HuH-7 (cell line): ENCODE data around the gene RFX3.
"Not testable (repeated sequence)": the region's sequence is repeated elsewhere in the genome, so short reads cannot be mapped to it uniquely, and the experiment has no call there.

Experiments
- DNase-seq: peaks from one replicate; pipeline ENCODE4 v3.0.0; 2011; ENCODE audit warnings: low spot score

The RFX3 gene

DNA sequence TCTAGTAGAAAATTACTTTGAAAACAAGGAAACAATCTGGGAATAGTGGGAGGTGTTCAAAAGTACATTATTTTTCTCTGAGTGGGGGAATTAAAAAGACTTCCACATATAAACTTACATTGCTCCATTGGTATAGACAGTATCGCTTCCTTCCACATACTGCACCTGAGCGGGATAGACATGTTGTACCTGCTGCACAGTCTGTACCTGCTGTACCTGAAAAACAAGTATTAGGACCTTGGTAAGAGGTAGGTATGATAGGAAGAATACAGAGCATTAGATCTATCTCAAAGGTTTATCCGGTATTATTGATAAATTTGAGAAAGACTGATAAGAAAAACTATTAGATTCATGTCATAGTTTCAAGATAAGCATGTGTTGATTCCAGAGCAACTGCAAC is 179.3 kb downstream of the RFX3 start:
- no peak for DNase-seq

DNA sequence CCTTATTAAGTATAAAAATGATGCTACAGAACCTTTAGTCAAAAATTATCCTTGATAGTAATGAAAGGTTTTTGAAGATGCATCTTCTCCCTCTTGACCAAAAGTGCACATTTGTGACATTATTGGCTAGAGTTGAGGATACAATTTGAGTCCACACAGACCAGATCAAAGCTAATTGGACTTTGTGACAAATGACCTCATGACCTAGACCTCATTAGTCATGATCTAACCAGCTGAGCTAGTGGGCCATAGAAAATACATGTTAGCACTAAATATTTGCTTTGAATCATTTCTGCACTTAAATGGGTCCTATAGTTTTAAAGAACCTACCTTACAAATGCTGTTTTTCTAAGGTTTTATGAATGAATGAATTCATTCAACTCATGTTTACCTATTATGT is 182.1 kb downstream of the RFX3 start:
- no peak for DNase-seq

DNA sequence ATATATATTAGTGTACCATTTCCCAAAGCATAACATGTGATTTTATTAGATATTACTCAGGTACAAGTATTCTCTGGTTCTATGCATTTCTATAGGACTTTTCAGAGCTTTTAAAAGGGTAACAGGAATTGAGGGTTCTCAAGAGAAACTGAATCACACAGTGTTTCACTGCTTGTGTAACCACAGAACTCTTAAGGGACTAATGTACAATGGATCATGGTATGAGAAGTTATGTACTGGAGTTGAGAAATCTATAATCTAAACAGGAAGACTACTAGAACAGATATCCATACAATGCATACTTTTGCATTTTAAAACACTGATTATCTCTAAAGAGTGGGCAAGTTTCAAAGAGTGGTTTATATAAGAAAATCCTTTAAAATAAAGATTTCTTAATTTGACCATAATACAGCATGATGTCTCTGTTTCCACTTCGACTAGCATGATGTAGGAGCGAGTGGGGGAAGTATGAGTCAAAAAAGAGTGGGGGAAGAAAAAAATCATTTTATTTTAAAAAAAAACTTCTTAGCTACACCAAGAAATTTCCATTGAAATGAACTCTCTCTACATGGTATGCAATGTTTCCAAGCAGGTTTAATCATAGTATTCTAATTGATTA is 183.5 kb downstream of the RFX3 start:
- DNase-seq = no peak

DNA sequence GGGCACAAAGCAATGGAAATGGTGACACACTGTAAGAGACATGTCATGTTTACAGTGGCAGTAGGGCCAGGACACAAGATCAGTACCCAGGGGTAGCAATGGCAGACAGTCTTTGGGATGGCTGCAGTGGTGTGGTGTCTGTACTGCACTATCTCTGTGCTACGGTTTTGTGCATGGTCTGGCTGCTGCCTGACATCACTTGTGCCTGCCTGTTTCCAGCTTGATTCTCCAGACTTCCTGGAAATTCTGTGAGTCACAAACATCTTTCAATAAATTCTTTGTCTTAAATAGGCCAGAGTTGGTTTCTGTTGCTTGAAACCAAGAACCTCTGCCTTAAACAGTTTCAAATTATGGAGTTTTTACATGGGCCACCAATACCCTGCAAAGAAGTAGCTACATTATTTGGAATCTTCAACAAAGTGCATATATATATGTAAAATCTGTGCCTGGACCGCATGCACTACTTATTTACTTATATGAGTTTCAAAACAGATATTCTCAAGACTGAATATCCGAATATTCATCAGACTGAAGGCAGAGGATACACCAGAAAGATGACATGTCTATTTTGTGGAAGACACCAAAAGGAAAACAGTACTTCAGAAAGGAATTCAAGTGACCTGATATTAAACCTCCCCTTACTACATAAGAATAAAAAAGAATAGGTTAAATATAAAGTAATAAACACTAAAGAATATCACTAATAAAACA is 188.1 kb downstream of the RFX3 start:
- no peak for DNase-seq

DNA sequence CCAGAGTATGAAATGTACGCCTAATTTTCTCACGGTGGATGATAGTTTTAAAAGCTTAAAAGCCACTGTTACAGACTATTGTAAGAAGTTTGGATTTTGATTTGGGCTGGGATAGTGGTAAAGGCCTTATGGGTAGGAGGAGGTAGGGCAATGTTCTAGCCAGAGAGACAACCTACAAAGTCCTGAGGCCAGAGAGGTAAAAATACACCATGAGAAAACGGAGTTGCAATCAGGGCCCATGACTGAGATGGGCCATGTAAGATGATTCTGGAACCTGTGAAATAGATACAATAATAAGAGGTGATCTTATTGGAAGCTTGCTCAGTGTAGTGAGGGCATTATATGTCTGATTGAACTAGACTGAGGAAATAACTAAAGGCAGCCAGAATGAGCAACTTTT is 188.8 kb downstream of the RFX3 start:
- DNase-seq = no peak

DNA sequence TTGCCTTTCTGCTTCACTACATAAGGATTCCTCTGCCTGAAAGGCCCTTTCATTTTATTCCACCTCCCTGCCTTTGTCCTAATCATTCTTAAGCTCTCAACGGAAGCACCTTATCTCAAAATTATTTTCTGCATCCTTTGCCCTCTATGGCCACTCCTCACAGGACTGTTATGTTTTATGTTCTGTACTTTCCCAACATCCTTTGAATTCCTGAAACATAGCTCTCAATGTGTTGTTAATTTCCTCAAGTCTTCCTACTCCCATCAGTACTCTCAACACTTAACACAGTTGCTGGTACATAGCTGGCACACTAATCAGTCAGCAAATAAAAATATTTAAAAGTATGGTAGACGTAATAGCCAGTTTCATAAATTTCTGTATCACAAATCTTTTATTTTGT is 193.0 kb downstream of the RFX3 start:
- no peak for DNase-seq

DNA sequence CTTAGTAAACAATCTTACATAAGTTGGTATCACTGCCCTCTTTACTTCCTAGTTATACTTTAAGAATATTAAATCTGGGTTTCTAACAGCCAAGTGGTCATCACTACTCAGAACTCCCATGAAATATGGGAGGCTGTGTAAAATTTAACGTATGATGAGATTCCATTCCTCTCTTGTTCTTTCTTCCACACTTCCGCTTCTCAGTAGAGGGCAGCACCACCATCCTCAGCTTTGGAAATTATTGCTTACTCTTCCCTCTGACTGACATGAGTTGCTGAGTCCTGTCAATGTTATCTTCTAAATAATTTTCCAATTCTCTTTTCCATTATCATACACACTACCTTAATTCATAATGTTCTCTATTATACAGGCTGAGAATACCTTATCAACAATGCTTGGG is 194.0 kb downstream of the RFX3 start:
- DNase-seq = peak; percentile 13

DNA sequence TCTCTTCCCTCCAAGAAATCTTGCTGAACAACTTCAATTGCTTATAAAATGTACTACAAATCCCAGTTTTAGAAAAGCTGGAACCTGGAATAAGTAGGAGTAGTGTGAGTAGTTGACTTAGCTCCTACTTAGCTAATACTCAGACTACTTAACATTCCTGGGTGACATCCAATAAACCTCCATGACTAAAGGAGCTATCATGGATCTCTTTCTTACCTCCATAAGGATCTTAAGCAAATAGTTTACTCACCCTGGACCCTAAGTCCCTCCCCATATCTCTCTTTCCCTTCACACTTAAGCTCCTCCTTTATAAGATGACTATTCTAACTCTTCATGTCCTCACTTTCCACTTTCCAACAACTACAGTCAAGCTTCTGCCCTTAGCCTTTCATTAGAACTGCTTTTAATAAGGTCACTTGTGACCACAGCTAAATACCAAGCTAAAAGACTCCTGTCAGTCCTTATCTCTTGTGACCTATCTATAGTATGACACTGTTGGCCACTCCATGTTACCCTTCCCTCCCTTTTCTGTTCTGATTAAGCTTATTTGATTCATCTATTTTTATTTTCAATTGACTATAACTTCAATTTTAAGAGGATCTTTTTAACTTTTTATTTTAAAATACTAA is 194.9 kb downstream of the RFX3 start:
- no peak for DNase-seq

DNA sequence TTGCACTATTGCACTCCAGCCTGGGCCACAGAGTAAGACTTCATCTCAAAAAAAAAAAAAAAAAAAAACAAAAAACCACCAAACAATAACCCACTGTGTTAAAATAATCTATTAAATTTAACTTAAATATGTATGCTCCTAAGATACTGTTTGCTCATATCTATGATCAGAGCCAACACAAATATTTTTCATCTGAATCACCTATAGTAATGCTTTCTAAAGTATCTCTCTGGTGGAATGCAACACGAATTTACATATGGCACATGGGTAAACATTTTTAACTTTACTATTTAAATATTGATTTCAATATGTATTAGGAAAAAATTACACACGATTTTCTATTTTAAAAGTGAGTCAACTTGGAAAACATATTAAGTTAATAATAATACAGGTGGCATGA is 196.4 kb downstream of the RFX3 start:
- no peak for DNase-seq

DNA sequence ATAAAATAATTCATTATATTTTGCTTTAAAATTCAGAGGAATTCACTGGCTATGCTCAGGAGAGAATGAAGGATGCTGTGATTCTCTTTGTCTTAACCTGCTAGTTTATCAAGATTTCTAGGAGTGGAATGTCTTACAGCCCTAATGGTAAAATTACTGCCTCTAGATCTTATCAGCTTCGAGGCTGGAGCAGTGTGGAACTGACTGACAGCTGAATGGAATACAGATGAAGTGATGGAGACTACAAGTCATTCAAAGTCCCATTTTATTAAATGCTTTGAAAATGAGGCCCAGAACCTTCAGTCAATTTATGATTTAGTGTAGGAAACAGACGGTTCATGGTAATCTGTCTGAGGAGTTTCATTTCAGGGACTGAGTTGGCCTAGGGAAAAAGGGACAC is 202.1 kb downstream of the RFX3 start:
- DNase-seq = no peak

DNA sequence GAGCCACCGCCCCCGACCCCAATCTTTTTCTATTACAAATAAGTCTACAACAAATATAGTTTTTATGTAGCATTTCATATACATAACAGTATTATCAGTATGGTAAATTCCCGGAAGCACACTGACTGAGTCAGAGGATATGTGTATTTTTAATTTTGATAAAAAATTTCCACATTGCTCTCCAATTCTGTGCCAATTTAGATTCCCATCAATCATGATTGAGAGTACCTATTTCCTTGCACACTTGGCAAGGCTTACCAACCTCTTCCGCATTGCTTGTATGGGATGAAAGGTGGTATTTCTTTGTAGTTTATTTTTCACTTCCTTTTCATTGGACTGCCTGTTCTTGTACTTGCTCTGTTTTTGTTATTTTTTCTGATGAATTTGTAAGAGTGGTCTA is 204.6 kb downstream of the RFX3 start:
- DNase-seq = no peak

DNA sequence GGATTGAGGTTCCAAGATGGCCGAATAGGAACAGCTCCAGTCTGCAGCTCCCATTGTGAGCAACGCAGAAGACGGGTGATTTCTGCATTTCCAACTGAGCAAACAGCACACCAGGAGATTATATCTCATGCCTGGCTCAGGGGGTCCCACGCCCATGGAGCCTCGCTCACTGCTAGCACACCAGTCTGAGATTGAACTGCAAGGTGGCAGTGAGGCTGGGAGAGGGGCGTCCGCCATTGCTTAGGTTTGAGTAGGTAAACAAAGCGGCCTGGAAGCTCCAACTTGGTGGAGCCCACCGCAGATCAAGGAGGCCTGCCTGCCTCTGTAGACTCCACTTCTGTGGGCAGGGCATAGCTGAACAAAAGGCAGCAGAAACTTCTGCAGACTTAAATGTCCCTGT is 213.2 kb downstream of the RFX3 start:
- not testable (repeated sequence) for DNase-seq

DNA sequence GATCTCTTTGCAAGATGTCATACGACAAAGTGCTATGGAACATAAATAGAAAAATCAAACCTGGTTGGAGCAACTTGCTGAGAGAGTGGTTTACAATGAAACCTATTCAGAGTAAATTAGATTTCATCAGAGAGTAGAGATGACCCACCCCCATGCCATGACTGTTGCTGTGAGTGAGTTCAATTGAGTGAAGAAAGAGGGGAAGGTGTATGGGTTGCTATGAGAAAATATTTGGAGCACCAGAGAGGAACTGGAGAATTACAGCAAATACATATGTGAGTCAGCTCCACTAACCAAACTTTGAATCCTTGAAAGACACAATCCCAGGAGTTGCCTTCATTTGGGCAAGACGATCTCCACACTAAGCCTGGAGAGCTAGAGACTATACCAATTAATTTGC is 217.2 kb downstream of the RFX3 start:
- no peak for DNase-seq

DNA sequence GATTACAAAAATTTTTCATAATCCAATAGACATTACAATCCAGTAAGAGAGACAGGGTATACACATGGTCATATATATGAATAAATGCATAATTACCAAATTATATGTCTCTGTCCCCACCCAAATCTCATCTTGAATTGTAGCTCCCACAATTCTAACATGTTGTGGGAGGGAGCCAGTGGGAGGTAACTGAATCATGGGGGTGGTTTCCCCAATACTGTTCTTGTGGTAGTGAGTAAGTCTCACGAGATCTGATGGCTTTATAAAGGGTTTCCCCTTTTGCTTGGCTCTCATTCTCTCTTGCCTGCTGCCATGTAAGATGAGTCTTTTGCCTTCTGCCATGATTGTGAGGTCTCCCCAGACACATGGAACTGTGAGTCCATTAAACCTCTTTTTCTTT is 221.4 kb downstream of the RFX3 start:
- not testable (repeated sequence) for DNase-seq

DNA sequence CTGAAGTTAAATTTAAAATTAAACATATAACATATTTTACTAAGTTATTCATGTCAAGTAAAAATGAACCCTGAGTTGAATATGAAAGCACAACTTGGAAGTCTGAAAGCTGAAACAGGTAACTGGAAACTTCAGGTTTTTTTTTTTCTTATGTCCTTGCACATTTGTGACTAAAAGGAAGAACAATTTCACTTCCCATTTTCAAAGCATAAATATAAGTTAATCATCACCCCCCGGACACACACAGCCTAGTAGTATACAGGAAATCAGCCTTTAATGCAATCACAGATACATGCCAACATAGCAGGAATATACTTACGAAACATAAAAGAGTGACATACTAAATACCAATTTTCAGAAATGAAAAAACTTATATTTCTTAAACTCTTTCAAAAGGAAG is 225.9 kb downstream of the RFX3 start:
- DNase-seq = no peak

DNA sequence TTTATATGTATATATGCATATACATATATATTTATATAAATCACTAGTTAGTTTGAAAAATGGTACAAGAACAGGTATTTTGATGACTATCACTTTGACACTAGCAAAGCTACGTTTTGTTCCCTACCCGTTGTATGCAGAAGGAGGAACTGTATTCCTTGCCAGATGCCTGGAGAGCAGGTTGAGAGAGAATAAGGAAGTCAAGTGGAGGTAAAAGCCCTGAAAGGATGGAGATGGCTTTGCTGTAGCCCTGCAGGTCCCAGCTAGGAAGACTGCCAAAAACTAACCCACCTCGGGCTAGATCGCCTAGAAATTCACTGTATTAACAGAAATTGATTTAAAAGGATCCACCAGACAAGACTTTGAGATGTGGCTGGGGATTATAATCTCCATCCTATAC is 229.3 kb downstream of the RFX3 start:
- no peak for DNase-seq

DNA sequence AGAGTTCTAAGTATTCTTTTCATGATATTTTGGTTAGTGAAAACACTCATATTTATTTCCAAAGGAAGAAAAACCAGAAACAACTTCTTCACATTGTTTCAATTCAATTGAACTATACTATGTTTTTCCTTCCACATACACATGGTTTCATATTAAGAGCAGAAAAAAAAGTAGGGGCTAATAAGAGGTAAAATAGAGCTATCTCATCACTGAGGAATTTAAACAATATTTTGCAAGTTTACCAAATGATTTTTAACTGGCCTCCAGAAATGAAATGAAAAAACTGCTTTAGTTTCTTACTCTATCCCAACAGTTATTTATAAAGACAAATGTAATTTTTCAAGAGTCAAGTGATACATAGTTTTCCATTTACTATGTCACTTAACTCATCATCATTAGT is 233.5 kb downstream of the RFX3 start:
- no peak for DNase-seq

DNA sequence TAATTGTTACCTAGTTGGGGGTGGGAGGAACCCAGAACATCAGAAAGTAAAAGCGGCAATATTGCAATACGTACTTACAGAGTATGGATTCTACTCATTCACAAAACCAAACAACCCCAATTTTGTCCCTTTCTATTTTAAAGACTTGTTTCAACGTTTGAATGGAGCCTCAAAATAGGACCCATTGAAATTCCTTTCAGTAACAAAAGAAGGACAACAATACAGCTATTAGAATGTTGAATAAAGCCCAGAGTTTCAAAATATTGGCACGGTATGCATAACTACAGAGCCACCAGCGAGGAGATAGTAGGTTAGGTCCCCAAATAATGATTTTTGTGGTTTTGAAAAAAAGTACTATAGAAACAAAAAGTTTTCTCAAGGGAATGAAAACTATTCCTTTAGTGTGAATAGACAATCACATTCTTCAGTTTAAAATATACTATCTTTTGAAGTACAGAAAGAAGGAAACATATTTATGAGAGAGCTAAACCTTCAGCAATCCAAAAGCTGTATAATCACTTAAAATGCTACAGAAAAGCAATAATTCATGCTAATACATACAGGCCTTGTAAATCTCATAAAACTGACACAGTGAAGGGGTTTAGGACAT is 235.5 kb downstream of the RFX3 start:
- no peak for DNase-seq

DNA sequence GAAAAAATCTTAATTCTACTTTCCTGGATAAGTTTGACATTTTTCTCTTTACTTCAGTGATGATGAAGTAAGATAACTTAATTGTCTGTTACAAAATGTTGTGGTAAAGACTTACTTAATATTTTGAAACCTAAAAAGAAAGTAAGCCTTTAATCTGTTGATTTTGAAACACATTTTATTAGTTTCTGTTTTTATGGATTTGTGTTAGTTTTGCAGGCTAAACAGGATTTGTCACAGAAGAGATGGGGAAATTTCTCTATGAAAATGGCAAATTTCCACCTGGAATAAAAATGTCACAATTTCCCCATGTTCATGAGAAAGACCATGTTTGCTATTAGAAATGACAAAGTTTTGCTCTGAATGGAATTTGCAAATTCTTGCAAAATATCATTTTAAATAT is 237.1 kb downstream of the RFX3 start:
- no peak for DNase-seq

DNA sequence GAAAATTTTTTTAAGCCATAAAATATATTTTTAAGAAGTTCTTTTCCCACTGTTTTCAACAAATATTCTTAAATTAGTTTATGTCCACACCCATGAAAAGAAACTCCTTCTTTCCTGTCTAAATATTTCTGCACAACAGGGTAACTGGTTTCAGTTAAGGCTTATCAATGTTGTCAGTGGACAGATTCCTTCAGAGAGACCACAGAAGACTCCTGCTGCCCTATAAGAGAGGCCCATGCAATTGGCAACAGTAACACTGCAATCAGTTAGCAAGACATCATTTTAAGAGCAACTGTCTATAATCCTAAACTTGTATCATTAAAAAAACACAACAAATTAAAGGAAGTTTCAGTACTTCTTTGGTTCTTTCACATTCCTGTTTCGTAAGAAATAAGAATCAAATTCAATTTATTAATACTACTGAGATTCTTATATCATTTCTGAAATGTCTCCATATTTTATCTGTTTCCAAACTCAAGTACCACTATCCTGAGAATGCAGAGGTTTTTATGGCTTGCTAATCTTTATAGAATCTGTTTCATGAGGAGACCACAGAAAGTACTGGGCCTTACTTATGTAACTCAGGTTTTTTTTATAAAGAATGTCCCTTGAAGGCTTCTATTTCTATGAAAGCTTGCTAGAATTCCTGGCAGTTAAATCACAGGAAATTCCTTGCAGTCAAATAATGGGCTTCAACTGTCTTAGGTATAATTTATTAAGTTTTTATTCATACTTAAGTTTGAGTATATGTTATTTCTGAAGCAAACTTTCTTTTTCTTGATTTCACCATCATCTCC is 240.2 kb downstream of the RFX3 start:
- DNase-seq = no peak

DNA sequence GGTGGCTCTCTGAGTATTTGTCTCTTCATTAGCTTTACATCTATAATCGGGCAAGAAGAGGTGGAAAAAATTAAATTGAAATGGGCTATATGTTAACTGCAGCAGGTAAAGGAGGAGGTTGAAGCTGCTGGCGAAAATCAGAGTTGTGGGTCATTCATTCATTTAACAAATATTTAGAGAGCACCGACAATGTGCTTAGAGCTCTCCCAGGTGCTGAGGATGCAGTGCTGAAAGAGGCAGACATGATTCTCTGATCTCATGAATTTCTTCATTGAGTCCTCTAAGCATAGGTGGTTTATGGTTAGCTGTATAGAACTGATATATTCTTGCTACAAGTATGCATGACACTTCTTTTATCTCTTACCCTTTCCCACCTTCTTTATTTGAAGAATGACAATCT is 243.4 kb downstream of the RFX3 start:
- DNase-seq = no peak

DNA sequence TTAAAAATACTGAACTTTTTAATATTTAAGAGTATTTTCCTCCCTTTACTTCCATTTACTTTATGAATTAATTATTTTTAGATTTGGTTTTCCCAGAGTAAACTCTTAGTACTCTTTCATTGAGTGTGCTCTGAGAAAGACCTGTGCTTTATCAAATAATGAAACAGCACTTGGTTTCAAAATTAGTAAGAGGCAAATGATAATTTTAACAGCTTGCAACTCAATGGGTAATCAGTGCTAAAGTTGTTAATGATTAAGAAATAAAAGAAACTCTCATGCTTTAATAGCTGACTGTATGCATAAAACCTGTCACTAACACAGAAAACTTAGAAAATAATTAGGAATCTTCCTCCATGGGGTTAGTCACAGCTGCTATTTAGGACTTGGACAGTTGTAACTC is 244.4 kb downstream of the RFX3 start:
- DNase-seq = no peak

DNA sequence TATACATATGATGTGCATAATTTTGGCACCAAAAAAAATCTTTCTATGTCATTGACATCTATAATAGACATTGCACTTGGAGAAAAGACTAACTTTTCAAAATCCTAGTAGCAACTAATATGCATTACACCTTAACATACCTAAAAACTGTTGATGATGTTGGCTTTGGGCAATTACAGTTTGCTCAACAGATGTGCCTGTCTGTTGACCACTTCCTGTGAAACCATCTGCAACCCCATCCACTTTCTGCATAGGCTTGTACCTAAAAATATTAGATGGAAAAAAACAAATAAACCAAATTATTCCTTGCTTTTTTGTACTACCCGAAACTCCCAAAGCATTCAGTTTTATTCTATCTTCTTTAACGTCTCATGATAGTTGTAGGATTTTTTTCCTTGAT is 248.6 kb downstream of the RFX3 start:
- DNase-seq = no peak
